Measurements from ENCODE around the gene NFIX. TPM values are rescaled to one million over a fixed set of nuclear protein-coding genes. Genes with fewer than 3 reads are reported as not detected.

Gene NFIX
- total RNA-seq, 1 donor from 2014 or later = 6.7 TPM

- no peak for TF ChIP-seq CTCF (IDR thresholded peaks at IDR 0.05; ENCODE audit: insufficient read depth, low read length, poor library complexity, severe bottlenecking)
- Histone ChIP-seq H3K36me3 (ENCODE audit: control insufficient read depth, insufficient read depth, low read length) (no peaks in the 10 kb centered on the region), H3K27me3 (ENCODE audit: control insufficient read depth, insufficient read depth, low read length) (peaks cover 20% of the 10 kb centered on the region), H3K4me3 (ENCODE audit: low read depth, low read length) (peak overlapping the region; percentile 23)
- DNase-seq (ENCODE audit: low read depth) = no peak
These were observed 27.8 kb downstream of the NFIX start for GRCh38 chr19:13022859-13023636.

- no peak for TF ChIP-seq CTCF (IDR thresholded peaks at IDR 0.05; ENCODE audit: insufficient read depth, low read length, poor library complexity, severe bottlenecking)
- Histone ChIP-seq H3K27me3 (ENCODE audit: control insufficient read depth, insufficient read depth, low read length) (peaks cover 20% of the 10 kb centered on the region), H3K36me3 (ENCODE audit: control insufficient read depth, insufficient read depth, low read length) (no peaks in the 10 kb centered on the region), H3K4me3 (ENCODE audit: low read depth, low read length) (no peak overlapping the region)
- no peak for DNase-seq (ENCODE audit: low read depth)
These were observed 28.4 kb downstream of the NFIX start for GRCh38 chr19:13023656-13024055.

DNA sequence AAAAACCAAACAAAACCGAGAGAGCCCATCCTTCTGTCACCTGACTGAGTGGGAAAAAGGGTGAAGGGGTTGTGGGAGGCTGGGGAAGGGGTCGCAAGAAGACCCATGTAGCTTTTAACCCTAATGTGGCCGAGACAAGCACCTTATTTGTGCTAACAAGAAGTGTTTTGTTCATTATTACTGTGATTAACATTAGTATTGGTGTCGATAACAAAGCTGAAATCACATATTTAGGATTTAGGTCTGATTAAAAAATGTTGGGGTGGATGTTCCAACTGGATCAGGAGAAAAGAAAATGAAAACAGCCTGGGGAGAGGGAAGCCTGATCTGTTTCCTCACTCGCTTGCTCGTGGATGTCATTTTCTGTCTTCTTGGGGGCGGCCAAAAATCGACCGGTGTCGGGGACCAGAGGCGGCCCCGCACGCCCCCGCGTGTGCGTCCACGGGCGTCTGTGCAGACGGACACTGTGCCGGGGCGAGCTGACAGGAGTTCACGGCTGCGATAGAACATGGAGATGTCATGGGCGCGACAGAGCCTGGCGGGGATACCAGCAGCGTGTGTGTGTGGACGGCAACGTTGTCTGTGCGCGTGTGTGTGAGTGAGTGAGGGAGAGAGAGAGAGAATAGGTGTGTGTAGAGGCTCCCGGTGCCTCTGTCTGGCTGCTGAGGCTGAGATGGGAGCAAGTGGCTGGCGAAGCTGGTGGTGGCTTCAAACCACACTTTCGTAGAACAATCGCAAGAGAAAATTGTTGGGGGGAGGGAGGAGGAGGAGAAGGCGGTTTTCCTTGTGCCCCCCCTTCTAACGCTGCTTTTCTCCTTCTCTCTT lies 29.1 kb downstream of the NFIX start:
- Histone ChIP-seq H3K27me3 (ENCODE audit: control insufficient read depth, insufficient read depth, low read length) (peaks cover 20% of the 10 kb centered on the region), H3K4me3 (ENCODE audit: low read depth, low read length) (peak overlapping the region; percentile 19), H3K36me3 (ENCODE audit: control insufficient read depth, insufficient read depth, low read length) (no peaks in the 10 kb centered on the region)
- TF ChIP-seq CTCF (IDR thresholded peaks at IDR 0.05; ENCODE audit: insufficient read depth, low read length, poor library complexity, severe bottlenecking) = no peak
- no peak for DNase-seq (ENCODE audit: low read depth)

DNA sequence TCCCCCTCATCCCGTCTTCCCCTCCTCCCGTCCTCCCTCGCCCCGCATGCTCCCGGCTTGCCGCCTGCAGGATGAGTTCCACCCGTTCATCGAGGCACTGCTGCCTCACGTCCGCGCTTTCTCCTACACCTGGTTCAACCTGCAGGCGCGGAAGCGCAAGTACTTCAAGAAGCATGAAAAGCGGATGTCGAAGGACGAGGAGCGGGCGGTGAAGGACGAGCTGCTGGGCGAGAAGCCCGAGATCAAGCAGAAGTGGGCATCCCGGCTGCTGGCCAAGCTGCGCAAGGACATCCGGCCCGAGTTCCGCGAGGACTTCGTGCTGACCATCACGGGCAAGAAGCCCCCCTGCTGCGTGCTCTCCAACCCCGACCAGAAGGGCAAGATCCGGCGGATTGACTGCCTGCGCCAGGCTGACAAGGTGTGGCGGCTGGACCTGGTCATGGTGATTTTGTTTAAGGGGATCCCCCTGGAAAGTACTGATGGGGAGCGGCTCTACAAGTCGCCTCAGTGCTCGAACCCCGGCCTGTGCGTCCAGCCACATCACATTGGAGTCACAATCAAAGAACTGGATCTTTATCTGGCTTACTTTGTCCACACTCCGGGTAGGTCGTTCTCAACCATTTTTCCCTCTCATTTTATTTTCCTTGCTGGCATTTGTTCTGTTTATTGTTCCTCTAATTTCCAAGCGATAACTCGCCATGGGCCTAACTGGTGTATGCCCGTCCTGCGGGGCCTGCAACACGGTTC lies 29.8 kb downstream of the NFIX start:
- H3K4me3 ChIP-seq (ENCODE audit: low read depth, low read length) = peak overlapping the region; percentile 19
- no peak for DNase-seq (ENCODE audit: low read depth)

More for the DNA sequence above, 29.8 kb downstream of the NFIX start:
- no peaks in the 10 kb centered on the region for H3K36me3 ChIP-seq (ENCODE audit: control insufficient read depth, insufficient read depth, low read length)
- peaks cover 20% of the 10 kb centered on the region for H3K27me3 ChIP-seq (ENCODE audit: control insufficient read depth, insufficient read depth, low read length)
- no peak for TF ChIP-seq CTCF (IDR thresholded peaks at IDR 0.05; ENCODE audit: insufficient read depth, low read length, poor library complexity, severe bottlenecking)
